Activated CD4-positive, alpha-beta T cell treated with anti-CD3 and anti-CD28 coated beads, Interleukin-2, amount 10 ng/mL, durations not matched to agents 24 days and 14 days (primary cell): Measurements from ENCODE around the gene NEFH. TPM values are rescaled to one million over a fixed set of nuclear protein-coding genes. Genes with fewer than 3 reads are reported as not detected.
"Not testable (repeated sequence)": the region's sequence is repeated elsewhere in the genome, so short reads cannot be mapped to it uniquely, and the experiment has no call there.

Source experiments
- DNase-seq: peaks from one replicate; pipeline ENCODE4 v3.0.0; 2022
- H3K27ac Mint-ChIP-seq: one replicate; pipeline ENCODE4 v1.8.0; 2022; ENCODE audit warnings: mild to moderate bottlenecking, mixed read lengths
- H3K27me3 Mint-ChIP-seq: one replicate; pipeline ENCODE4 v1.8.0; 2022; ENCODE audit warnings: mixed read lengths
- H3K36me3 Mint-ChIP-seq: one replicate; pipeline ENCODE4 v1.8.0; 2022; ENCODE audit warnings: low read depth, mild to moderate bottlenecking, mixed read lengths
- H3K4me1 Mint-ChIP-seq: one replicate; pipeline ENCODE4 v1.8.0; 2021; ENCODE audit warnings: mixed read lengths
- H3K4me3 Mint-ChIP-seq: one replicate; pipeline ENCODE4 v1.8.0; 2022; ENCODE audit warnings: mild to moderate bottlenecking, moderate library complexity, mixed read lengths
- H3K9me3 Mint-ChIP-seq: one replicate; pipeline ENCODE4 v1.8.0; 2021; ENCODE audit warnings: mixed read lengths
- intact Hi-C: fragments of 100-400 bp; cut with micrococcal nuclease; formaldehyde crosslinking; loops from one replicate; pipeline ENCODE4 v1.15.1; 2023
- total RNA-seq: library from RNA; stranded (reverse); gene quantifications from 2 replicates; pipeline ENCODE4 v1.2.3, GENCODE V29; 2022

NEFH gene
- total RNA-seq, 1 donor from 2014 or later: 7.9 TPM

GRCh38 chr22:29489127-29489780, 9.2 kb downstream of the NEFH start:
- H3K4me3 Mint-ChIP-seq, H3K27me3 Mint-ChIP-seq, H3K4me1 Mint-ChIP-seq, DNase-seq, intact Hi-C loops, H3K9me3 Mint-ChIP-seq, H3K27ac Mint-ChIP-seq, H3K36me3 Mint-ChIP-seq: not testable (repeated sequence)

- intact Hi-C loops: no loop called here
- DNase-seq: no peak
- H3K4me1 Mint-ChIP-seq: no peaks in the 10 kb centered on the region
- H3K27me3 Mint-ChIP-seq: peaks cover 3% of the 10 kb centered on the region
- no peak overlapping the region for H3K27ac Mint-ChIP-seq
- H3K36me3 Mint-ChIP-seq: peaks cover 10% of the 10 kb centered on the region
- peaks cover 4% of the 10 kb centered on the region for H3K9me3 Mint-ChIP-seq
- H3K4me3 Mint-ChIP-seq: no peak overlapping the region
Observed at GRCh38 chr22:29491012-29491411, 11.0 kb downstream of the NEFH start.

- intact Hi-C loops: no loop called here
- peaks cover 3% of the 10 kb centered on the region for H3K27me3 Mint-ChIP-seq
- H3K36me3 Mint-ChIP-seq: peaks cover 10% of the 10 kb centered on the region
- H3K27ac Mint-ChIP-seq: no peak overlapping the region
- H3K9me3 Mint-ChIP-seq: peaks cover 4% of the 10 kb centered on the region
- H3K4me3 Mint-ChIP-seq: no peak overlapping the region
- no peaks in the 10 kb centered on the region for H3K4me1 Mint-ChIP-seq
- DNase-seq: no peak
Observed at GRCh38 chr22:29493636-29494035, 13.6 kb downstream of the NEFH start.

GRCh38 chr22:29499852-29500251, 19.8 kb downstream of the NEFH start:
- Mint-ChIP-seq H3K36me3 (peaks cover 10% of the 10 kb centered on the region), H3K27me3 (no peaks in the 10 kb centered on the region), H3K27ac (no peak overlapping the region), H3K9me3 (no peaks in the 10 kb centered on the region), H3K4me3 (no peak overlapping the region), H3K4me1 (no peaks in the 10 kb centered on the region)
- intact Hi-C loops: no loop called here
- DNase-seq: no peak

- Mint-ChIP-seq H3K9me3 (no peaks in the 10 kb centered on the region), H3K4me3 (no peak overlapping the region), H3K4me1 (no peaks in the 10 kb centered on the region), H3K27me3 (no peaks in the 10 kb centered on the region), H3K36me3 (peaks cover 27% of the 10 kb centered on the region), H3K27ac (no peak overlapping the region)
- DNase-seq: no peak
- intact Hi-C loops: no loop called here
Observed at GRCh38 chr22:29503811-29504372, 23.9 kb downstream of the NEFH start.

GRCh38 chr22:29509298-29509697, 29.3 kb downstream of the NEFH start:
- DNase-seq: no peak
- intact Hi-C loops: no loop called here
- Mint-ChIP-seq H3K9me3 (no peaks in the 10 kb centered on the region), H3K27me3 (no peaks in the 10 kb centered on the region), H3K27ac (no peak overlapping the region), H3K36me3 (peaks cover 47% of the 10 kb centered on the region), H3K4me1 (peaks cover 2% of the 10 kb centered on the region), H3K4me3 (no peak overlapping the region)

- peaks cover 2% of the 10 kb centered on the region for H3K4me1 Mint-ChIP-seq
- intact Hi-C loops: no loop called here
- H3K27me3 Mint-ChIP-seq: no peaks in the 10 kb centered on the region
- peak overlapping the region; percentile 14 for H3K27ac Mint-ChIP-seq
- no peak overlapping the region for H3K4me3 Mint-ChIP-seq
- peaks cover 49% of the 10 kb centered on the region for H3K36me3 Mint-ChIP-seq
- DNase-seq: no peak
- H3K9me3 Mint-ChIP-seq: no peaks in the 10 kb centered on the region
Observed at GRCh38 chr22:29509815-29510214, 29.8 kb downstream of the NEFH start.

- DNase-seq: no peak
- Mint-ChIP-seq H3K4me3 (no peak overlapping the region), H3K9me3 (no peaks in the 10 kb centered on the region), H3K4me1 (peaks cover 2% of the 10 kb centered on the region), H3K27ac (peak overlapping the region; percentile 53), H3K27me3 (no peaks in the 10 kb centered on the region), H3K36me3 (peaks cover 49% of the 10 kb centered on the region)
- intact Hi-C loops: no loop called here
Observed at GRCh38 chr22:29510542-29510941, 30.5 kb downstream of the NEFH start.

GRCh38 chr22:29511126-29511862, 31.3 kb downstream of the NEFH start:
- Mint-ChIP-seq H3K27ac (no peak overlapping the region), H3K9me3 (no peaks in the 10 kb centered on the region), H3K4me1 (peaks cover 2% of the 10 kb centered on the region), H3K36me3 (peaks cover 52% of the 10 kb centered on the region), H3K27me3 (no peaks in the 10 kb centered on the region), H3K4me3 (no peak overlapping the region)
- DNase-seq: no peak
- intact Hi-C loops: no loop called here

GRCh38 chr22:29512031-29512430, 32.0 kb downstream of the NEFH start:
- Mint-ChIP-seq H3K36me3 (peaks cover 53% of the 10 kb centered on the region), H3K9me3 (no peaks in the 10 kb centered on the region), H3K27me3 (no peaks in the 10 kb centered on the region), H3K4me1 (peaks cover 2% of the 10 kb centered on the region), H3K4me3 (no peak overlapping the region), H3K27ac (no peak overlapping the region)
- intact Hi-C loops: no loop called here
- no peak for DNase-seq

- H3K9me3 Mint-ChIP-seq: no peaks in the 10 kb centered on the region
- H3K36me3 Mint-ChIP-seq: peaks cover 50% of the 10 kb centered on the region
- H3K27me3 Mint-ChIP-seq: no peaks in the 10 kb centered on the region
- H3K4me1 Mint-ChIP-seq: no peaks in the 10 kb centered on the region
- no peak overlapping the region for H3K4me3 Mint-ChIP-seq
- H3K27ac Mint-ChIP-seq: no peak overlapping the region
- no peak for DNase-seq
- intact Hi-C loops: no loop called here
Observed at GRCh38 chr22:29517215-29517908, 37.3 kb downstream of the NEFH start.

GRCh38 chr22:29518427-29518826, 38.4 kb downstream of the NEFH start:
- peaks cover 53% of the 10 kb centered on the region for H3K36me3 Mint-ChIP-seq

GRCh38 chr22:29519996-29520395, 40.0 kb downstream of the NEFH start:
- Mint-ChIP-seq H3K36me3 (peaks cover 58% of the 10 kb centered on the region), H3K9me3 (no peaks in the 10 kb centered on the region), H3K4me3 (no peak overlapping the region), H3K27me3 (no peaks in the 10 kb centered on the region), H3K27ac (no peak overlapping the region), H3K4me1 (no peaks in the 10 kb centered on the region)
- intact Hi-C loops: no loop called here
- DNase-seq: no peak

More at GRCh38 chr22:29518427-29518826, 38.4 kb downstream of the NEFH start:
- H3K4me1 Mint-ChIP-seq: no peaks in the 10 kb centered on the region
- H3K27ac Mint-ChIP-seq: no peak overlapping the region
- intact Hi-C loops: no loop called here
- DNase-seq: no peak
- H3K9me3 Mint-ChIP-seq: no peaks in the 10 kb centered on the region
- no peaks in the 10 kb centered on the region for H3K27me3 Mint-ChIP-seq
- H3K4me3 Mint-ChIP-seq: no peak overlapping the region

- Mint-ChIP-seq H3K4me1 (no peaks in the 10 kb centered on the region), H3K27ac (peak overlapping the region; percentile 28), H3K4me3 (no peak overlapping the region), H3K9me3 (no peaks in the 10 kb centered on the region), H3K36me3 (peaks cover 61% of the 10 kb centered on the region), H3K27me3 (no peaks in the 10 kb centered on the region)
- no peak for DNase-seq
- intact Hi-C loops: no loop called here
Observed at GRCh38 chr22:29520851-29521250, 40.8 kb downstream of the NEFH start.
